ENCODE results near the gene MIPOL1. TPM values are rescaled to one million over a fixed set of nuclear protein-coding genes. Genes with fewer than 3 reads are reported as not detected.
A peak's percentile ranks its signal among the peaks of the same experiment; 100 is the strongest.

The MIPOL1 gene
- total RNA-seq (10 to 100 TPM in 3 of 7 donors, 1 to 10 TPM in 4; 3.4 to 15.5 (median 9.0) TPM), polyA plus RNA-seq (1 to 10 TPM in 1 of 3 donors, under 1 TPM in 2; 0.50 to 1.2 (median 0.65) TPM)
- long read RNA-seq, donor 1 = 0 reads
- long read RNA-seq, donor 2, full-length matches to known transcripts = 1 of 1 reads
- long read RNA-seq, donor 2, partial matches to known transcripts = 0 of 1 reads
- long read RNA-seq, donor 2, other reads (novel, unspliced or antisense) = 0 of 1 reads

GRCh38 chr14:37197421-37198272 lies at the start of gene MIPOL1:
Gene MIPOL1, plus strand, starts transcription at chr14:37197937. Its CDS starts 49,952 bp downstream, at chr14:37247889.
- intact Hi-C loops (cut with DNase I; ENCODE audit: low total_unique reads) = no loop called here
- WGBS, 5 donors = 2 to 13% (median 4%) methylated on average over 61 to 70 of the region's 70 CpGs
- H3K27ac ChIP-seq = peak within 1 kb of the TSS; percentile 38 to 85 (median 80)

GRCh38 chr14:37150414-37150813 lies 47.3 kb upstream of the MIPOL1 start:
- Histone ChIP-seq H3K4me3 (no peak overlapping the region), H3K4me1 (peaks cover 0 to 6% (median 0%) of the 10 kb centered on the region in 6 donors), H3K27me3 (replicated peaks in 1 of 7) (no peaks in the 10 kb centered on the region), H3K36me3 (no peaks in the 10 kb centered on the region), H3K9me3 (peaks cover 0 to 19% (median 12%) of the 10 kb centered on the region in 8 donors), H3K27ac (no peak overlapping the region)
- DNase-seq = no peak
- intact Hi-C loops (cut with DNase I; ENCODE audit: low total_unique reads) = no loop called here
- WGBS, 5 donors = 0 to 3% (median 1%) methylated on average over 3 of the region's 3 CpGs
- peak in 6 of 11 experiments; percentile 22 to 56 (median 50) for TF ChIP-seq CTCF (IDR thresholded peaks at IDR 0.05 in 8 of 11, conservative IDR thresholded peaks at IDR 0.05 in 3 of 11)
- no peak for TF ChIP-seq POLR2A (IDR thresholded peaks at IDR 0.05)

More at GRCh38 chr14:37197421-37198272, at the start of gene MIPOL1:
- DNase-seq = peak; percentile 84
- TF ChIP-seq POLR2AphosphoS5 (IDR thresholded peaks at IDR 0.05) (peak; percentile 67 to 88 (median 80)), POLR2A (IDR thresholded peaks at IDR 0.05) (peak in 1 of 3 donors; percentile 20), CTCF (IDR thresholded peaks at IDR 0.05 in 8 of 11, conservative IDR thresholded peaks at IDR 0.05 in 3 of 11) (peak in 1 of 11 experiments; percentile 13)
- H3K4me3 ChIP-seq = peak within 1 kb of the TSS; percentile 27 to 72 (median 40)
- H3K9me3 ChIP-seq = no peaks in the 10 kb centered on the region
- peaks cover 0 to 19% (median 2%) of the 10 kb centered on the region in 6 donors for H3K4me1 ChIP-seq
- no peaks in the 10 kb centered on the region for H3K36me3 ChIP-seq
- peaks cover 0 to 14% (median 0%) of the 10 kb centered on the region in 7 donors for H3K27me3 ChIP-seq (replicated peaks in 1 of 7)

GRCh38 chr14:37153005-37153404 lies 44.7 kb upstream of the MIPOL1 start:
- Histone ChIP-seq H3K36me3 (no peaks in the 10 kb centered on the region), H3K4me3 (no peak overlapping the region), H3K27ac (no peak overlapping the region), H3K27me3 (replicated peaks in 1 of 7) (no peaks in the 10 kb centered on the region), H3K4me1 (peaks cover 0 to 6% (median 0%) of the 10 kb centered on the region in 6 donors), H3K9me3 (peaks cover 0 to 26% (median 23%) of the 10 kb centered on the region in 8 donors)
- 0 to 34% (median 32%) methylated on average over 1 of the region's 1 CpG for WGBS, 5 donors
- intact Hi-C loops (cut with DNase I; ENCODE audit: low total_unique reads) = no loop called here
- DNase-seq = no peak
- no peak for TF ChIP-seq POLR2AphosphoS5 (IDR thresholded peaks at IDR 0.05)
- no peak for TF ChIP-seq CTCF (IDR thresholded peaks at IDR 0.05 in 8 of 11, conservative IDR thresholded peaks at IDR 0.05 in 3 of 11)
- TF ChIP-seq POLR2A (IDR thresholded peaks at IDR 0.05) = no peak

DNA sequence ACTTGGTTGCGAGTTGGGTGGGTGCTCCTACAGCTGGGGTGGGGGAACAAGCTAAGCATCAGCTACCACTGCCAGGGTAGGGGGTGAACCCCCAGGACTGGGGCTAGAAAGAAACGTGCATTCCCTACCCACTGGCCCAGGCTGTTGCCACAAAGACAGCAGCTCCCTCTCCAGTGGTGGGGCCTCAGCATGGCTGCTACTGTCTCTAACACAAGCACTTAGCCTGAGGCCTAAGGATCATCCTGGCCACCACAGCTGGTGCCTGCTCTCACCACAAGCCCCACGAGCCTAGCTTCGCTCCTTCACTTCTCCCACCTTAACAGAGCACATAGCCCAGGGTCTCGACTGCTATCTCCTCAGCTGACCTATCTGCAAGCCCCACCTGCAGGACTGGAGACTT lies 44.3 kb upstream of the MIPOL1 start:
- WGBS, 5 donors = 68 to 85% (median 76%) methylated on average over 5 of the region's 5 CpGs
- TF ChIP-seq CTCF (IDR thresholded peaks at IDR 0.05 in 8 of 11, conservative IDR thresholded peaks at IDR 0.05 in 3 of 11) = no peak
- no peak for TF ChIP-seq POLR2AphosphoS5 (IDR thresholded peaks at IDR 0.05)
- TF ChIP-seq POLR2A (IDR thresholded peaks at IDR 0.05) = no peak
- peaks cover 0 to 26% (median 23%) of the 10 kb centered on the region in 8 donors for H3K9me3 ChIP-seq
- intact Hi-C loops (cut with DNase I; ENCODE audit: low total_unique reads) = no loop called here
- no peaks in the 10 kb centered on the region for H3K27me3 ChIP-seq (replicated peaks in 1 of 7)
- no peak overlapping the region for H3K4me3 ChIP-seq
- no peak for DNase-seq
- H3K27ac ChIP-seq = no peak overlapping the region
- peaks cover 0 to 6% (median 0%) of the 10 kb centered on the region in 6 donors for H3K4me1 ChIP-seq
- no peaks in the 10 kb centered on the region for H3K36me3 ChIP-seq
